ENCODE data around the gene GPR149. TPM values are rescaled to one million over a fixed set of nuclear protein-coding genes. Genes with fewer than 3 reads are reported as not detected.
A peak's percentile ranks its signal among the peaks of the same experiment; 100 is the strongest.

GPR149 gene
- total RNA-seq, 1 donor from 2014 or later = not detected

DNA sequence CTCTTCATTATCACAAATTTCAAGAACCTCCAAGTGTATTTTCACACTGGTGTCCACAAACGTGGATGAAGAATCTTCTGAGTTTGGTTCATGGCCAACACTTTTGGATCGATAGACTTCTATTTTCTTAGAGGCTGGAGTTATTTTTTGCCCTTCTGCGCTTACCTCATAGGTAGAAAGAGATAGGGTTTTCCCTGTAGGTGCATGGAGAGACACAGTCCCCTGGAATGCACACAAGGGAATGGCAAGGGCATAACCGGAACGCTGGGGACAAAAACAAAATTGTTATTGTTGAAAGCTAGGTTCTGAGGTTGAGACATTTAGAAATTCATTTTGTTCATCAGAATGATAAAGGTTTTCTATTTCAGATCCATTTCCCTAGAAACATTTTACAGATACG lies 92.0 kb downstream of the GPR149 start:
- ATAC-seq = no peak

DNA sequence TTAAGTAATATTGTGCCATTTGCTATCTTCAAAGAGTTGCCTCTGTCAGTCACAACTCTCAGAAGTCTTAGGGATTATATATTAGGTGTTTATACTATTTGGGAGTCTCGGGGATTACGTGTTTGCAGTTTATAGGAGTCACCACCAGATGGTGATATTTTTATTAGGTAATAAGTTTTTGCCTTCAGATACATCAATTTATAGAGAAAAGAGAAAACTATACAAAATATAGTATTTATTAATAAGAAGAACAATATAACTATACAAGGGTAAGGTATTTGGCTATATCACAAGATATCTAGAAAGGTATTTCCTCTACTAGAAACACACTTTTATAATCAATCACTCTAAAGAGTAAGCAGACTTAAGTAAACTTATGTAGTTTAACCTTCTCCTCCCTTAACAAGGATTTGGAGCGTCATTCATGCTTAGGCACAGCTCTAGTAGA lies 95.0 kb downstream of the GPR149 start:
- ATAC-seq = no peak

DNA sequence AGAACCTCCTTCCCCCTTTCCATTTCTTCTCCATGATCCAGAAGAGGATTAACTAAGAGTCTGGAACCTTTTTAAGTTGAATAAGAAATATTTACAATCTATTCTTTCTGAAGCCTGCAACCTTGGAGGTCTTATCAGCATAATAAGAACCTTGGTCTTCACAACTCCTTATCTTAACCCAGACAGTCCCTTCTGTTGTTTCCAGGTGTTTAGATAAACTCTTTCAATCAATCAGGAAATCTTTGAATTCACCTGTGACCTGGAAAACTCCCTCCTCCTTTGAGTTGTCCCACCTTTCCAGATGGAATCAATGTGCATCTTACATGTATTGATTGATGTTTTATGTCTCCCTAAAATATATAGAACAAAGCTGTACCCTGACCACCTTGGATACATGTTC lies 102.1 kb downstream of the GPR149 start:
- no peak for ATAC-seq

DNA sequence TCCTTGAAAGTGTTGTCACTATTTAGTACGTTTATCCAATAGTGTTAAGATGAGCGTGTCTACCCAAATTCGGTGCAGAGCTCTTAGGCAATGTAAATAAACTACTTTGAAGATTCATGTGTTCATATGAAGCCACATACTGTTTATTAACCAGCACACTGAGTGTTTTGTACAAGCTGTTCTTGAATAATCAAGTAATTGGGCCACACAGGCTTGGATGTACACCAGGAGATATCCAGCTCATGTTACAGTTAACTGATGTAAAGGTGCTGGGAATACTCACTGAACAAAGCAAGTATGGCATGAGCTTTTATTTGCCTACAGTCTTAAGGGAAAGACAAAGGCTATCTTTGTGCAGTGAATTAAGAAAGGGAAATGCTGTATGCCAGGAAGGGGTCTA lies 105.1 kb downstream of the GPR149 start:
- no peak for ATAC-seq

DNA sequence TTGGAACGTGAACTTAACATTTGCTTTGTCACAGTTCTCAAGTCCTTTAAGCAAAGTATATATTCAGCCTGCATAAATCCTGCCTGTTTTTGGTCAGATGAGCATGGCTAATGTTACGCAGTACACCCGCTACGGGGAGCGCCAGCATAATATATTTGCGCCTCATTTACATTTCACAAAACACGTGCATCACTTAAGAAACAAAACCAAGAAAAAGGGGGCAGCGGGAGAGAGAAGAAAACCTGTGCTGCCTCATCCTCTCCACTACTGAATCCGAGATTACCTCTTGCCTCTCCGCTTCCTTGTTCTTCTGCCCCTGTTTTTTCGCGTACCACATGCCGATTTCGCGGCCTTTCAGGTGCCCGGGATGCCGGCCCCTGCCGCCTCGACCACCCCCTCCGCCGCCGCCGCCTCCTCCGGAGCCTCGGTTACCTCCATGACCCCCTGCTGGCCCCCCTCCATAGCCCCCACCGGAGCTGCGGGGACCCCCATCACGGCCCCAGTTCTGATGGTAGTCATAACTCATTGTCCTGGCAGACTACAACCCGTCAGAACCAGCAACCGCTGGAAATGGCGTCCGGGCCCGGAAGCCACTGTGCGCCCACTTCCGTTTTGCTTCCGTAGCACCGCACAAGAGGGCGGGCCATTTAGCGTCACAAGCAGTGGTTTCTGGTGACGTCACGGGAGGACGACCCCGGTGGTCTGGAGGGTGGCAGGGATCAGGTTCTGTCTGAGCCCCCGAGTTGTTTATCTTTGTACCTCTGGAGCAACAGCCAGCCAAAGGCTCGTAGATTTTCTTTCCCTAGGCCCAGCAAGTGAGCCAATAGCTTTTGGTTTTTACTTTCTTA lies 105.9 kb downstream of the GPR149 start, which contains the start of gene DHX36:
Gene DHX36 (minus strand): TSS at position 597 of the 848 bp plus-strand sequence. CDS start 71 bp downstream, at position 526.
- ATAC-seq = peak; percentile 95

DNA sequence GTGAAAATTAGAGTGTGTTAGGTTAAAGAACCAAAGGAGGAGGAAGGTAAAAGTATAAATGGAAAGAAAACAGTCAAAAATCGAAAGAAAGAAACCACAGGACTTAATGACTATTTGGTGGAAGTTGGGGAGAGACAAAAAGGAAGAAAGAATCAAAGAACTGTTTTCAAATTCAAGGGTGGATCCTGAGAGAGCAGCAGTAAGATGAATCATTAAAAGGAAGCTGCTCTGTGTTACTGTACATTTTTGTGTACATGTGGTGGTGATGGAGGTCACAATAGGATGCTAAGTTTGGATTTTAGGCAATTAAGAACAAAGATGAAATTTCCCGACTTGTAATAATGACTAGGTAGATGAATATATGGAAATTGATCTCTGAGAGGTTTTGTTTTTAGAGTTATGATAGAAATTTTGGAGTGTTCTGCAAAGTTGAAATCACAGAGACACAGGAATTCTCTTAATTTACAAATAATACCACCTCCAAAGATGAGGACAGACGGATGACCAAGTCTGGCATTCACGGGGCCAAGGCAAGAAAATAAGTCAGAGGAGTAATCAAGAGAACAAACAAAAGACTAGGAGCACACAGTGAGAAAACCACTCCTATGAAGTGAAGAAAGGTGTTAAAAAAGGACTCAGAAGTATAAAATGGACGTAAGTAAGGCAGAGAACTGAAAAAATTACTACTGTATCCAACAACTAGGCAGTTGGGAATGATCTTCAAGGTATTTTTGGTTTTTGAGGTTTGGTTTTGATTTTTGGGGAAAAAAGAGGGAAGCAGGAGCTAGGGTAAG lies 112.8 kb downstream of the GPR149 start:
- no peak for ATAC-seq

DNA sequence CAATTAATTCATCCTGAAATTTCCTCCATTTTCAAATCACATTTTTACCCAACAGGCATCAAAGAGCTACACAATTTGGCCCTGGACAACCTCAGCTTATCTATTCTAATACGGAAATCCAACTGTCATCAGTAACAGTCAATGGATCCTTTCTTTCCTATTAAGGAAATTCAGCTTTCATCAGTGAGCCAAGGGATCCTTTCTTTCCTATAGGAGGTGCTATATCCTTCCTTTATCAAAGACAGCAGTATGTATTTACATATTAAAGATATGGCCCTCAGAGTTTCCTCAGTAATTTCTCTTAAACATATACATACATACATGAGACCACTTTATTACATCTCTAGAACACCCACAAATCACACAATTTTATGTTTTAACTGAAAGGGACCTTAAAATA lies 115.8 kb downstream of the GPR149 start:
- no peak for ATAC-seq

DNA sequence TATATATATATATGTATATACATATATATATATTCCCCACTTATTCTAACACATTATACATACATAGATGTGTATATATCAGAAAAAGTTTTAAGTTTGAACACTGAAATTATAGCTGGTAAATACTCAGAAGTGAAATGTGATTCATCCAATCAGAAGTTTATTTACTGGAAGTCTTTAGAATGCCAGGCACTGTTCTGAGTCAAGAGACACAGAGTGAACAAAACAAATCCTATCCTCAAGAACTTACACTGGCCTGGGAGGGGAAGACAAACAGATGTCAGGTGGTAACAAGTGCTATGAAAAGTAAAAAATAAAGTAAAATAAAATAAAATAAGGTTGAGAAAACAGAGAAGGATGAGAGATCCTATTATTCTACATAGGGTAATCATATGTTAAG lies 119.2 kb downstream of the GPR149 start:
- ATAC-seq = no peak

DNA sequence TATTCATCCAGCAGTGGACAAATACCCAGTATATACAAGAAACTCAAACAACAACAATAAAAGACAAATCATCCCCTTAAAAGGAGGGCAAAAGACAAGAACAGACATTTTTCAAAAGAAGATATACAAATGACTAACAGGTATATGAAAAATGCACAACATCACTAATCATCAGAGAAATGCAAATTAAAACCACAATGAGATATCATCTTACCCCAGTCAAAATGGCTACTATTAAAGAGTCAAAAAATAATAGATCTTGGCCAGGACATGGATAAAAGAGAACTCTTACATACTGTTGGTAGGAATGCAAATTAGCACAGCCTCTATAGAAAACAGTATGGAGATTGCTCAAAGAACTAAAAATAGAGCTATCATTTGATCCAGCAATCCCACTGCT lies 122.6 kb downstream of the GPR149 start:
- ATAC-seq = no peak

DNA sequence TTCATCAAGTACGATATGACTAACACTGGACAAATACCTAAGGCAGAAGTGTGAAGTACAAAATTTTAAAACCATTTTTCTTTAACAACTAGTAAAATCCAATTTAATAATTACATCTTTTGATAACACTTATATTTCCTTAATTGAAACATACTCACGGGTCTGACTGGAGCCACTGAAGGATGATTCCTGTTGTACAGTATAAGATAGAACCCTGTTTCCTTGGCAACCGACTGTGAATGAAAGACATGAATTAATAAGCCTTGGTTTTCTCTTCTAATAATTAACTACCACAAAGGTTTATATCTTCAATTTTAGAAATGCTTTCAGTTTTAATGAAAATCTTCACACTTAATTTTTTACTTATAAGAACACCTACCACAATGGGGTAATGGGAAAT lies 125.1 kb downstream of the GPR149 start:
- ATAC-seq = no peak

DNA sequence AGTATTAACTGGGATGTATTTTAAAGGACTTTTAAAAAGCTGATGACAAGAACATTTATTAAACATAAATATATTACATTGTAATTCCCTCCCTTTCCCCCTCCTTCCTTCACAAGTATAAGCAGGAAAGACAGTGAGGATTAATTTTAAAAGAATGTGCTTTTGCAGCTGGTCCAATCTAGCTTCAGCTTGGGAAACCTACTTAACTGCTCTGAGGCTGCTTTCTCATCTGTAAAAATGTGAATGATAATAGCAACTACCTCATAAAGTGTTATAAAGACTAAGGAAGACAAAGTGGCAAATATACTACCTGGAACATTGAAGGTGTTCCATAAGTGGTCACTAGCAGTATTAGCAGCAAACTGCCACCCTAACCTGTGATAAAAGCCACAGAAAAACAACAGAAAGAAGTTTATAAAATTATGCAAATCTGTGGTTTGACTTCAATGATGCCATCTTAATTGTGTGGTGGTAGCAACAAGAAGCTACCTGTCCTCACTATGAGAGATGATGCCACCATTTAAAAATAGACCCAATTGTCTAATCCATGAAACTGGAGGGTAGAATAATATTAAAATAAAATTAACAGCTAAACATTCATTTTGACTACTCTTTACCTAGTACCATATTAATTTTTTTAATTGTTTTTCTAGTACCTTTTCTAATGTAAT lies 125.7 kb downstream of the GPR149 start:
- no peak for ATAC-seq

DNA sequence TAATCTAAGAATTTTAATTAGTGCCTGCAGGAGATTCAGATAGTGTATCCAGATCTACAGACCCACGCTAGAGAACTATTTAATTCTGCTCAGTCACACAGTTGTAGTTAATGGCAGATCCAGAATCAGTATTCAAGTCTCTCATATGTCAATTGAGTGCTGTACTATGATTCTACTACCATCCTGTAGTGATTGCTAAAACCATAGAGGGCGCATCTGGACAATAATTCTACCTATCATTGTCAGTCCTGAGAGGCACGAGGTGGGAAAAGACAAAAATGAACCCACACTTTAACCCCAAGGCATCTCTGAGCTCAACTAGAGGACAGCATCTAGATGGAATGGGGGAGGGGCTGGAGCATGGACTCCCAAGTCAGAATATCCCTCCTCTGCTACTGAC lies 128.4 kb downstream of the GPR149 start:
- no peak for ATAC-seq

DNA sequence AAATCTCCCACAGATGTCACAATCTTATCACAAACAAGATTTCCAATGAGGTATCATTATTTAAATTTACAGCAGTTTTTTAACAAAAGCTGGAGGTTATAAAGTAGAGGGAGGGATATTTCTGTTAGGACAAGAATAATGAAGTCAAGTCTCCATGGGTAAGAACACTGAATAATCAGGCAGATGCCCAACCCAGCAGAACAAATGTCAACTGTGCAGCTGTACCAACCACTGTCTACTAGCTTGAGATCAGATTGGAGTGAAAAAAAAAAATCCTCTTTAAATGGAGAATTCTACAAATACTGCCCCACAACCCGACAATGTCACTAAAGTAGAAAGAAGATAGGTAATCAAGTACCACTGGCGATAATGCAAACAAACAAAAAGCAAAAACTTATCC lies 136.0 kb downstream of the GPR149 start:
- ATAC-seq = no peak

DNA sequence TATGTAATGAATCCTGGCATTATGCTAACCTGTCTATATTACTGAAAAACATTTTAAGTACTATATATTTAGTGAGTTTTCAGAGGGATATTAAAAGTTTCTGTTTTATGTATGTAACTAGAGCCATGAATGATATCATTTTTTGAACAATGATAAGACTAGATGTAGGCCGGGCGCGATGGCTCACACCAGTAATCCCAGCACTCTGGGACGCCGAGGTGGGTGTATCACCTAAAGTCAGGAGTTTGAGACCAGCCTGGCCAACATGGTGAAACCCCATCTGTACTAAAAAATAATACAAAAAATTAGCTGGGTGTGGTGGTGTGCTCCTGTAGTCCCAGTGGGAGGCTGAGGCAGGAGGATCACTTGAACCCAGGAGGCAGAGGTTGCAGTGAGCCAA lies 139.8 kb downstream of the GPR149 start:
- ATAC-seq = no peak

Other genes starting within 250 kb of the GPR149 start
- 41.1 TPM for gene DHX36, start 105.7 kb downstream of the GPR149 start, total RNA-seq

Measured in esophagus mucosa (tissue), 1 donor.